HG02884 (cell line): ENCODE results near the gene FHOD3.
"Not testable (repeated sequence)": the region's sequence is repeated elsewhere in the genome, so short reads cannot be mapped to it uniquely, and the experiment has no call there.

ENCODE experiments used
- ATAC-seq: cut with Tn5 transposase; IDR thresholded peaks from one replicate; pipeline ENCODE4 v1.9.1; 2021; ENCODE audit warnings: mild to moderate bottlenecking, moderate library complexity; ENCODE audit not compliant: unreplicated experiment

Gene FHOD3

GRCh38 chr18:36535202-36535935 lies 237.9 kb downstream of the FHOD3 start:
- no peak for ATAC-seq

DNA sequence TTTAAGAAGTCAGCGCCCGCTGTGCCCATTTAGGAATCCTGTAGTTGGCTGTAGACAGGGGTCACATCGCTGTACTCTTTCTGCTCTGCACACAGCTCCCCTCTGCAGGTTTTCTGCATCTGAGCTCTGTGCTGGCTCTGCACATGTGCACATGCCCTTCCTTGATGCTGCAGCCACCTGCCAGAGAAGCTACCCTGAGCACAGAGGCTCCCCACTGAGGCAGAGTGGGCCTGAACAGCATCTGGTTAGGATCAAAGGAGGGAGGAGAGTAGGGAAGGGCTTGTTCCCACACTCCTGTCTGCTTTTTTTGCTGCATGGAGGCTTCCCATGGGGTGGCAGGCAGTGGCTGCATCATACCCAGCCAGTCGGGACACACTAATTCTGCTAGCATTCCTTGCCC lies 238.9 kb downstream of the FHOD3 start:
- no peak for ATAC-seq

DNA sequence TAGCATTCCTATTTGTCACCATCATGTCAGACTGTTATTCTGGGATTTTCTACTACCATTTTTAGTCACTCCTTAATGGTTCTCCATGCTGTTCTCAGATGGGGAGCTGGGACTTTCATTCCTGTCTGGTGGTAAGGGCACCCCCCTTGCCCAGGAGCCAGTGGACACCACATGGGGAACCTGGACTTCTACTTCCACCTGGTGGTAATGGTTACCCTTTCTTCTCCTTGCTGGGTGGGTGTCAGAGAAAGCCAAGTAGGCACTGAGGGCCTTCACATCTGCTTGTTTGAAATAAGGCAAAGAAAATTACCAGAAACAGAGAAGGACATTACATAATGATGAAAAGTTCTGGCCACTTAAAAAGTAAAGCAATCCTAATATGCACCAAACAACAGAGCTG lies 239.8 kb downstream of the FHOD3 start:
- ATAC-seq = no peak

- no peak for ATAC-seq
Observed at GRCh38 chr18:36539674-36540231, 242.2 kb downstream of the FHOD3 start.

DNA sequence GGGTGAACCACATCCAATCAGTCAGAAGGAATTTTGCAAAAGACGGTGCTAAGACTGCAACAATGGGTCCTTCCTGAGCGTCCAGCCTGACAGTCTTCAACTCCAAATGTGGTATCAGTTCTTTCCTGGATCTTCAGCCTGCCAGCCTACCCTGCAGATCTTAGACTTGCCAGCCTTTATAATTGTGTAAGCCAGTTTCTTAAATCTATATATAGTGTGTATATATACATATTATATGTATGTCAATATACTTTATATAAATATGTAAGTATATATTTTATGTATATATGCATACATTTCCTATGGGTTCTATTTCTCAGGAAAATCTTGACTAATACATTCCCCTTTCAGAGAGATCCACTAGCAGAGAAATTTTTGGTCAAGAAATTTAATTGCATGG lies 245.5 kb downstream of the FHOD3 start:
- ATAC-seq = no peak

GRCh38 chr18:36543991-36544725 lies 246.6 kb downstream of the FHOD3 start:
- no peak for ATAC-seq

DNA sequence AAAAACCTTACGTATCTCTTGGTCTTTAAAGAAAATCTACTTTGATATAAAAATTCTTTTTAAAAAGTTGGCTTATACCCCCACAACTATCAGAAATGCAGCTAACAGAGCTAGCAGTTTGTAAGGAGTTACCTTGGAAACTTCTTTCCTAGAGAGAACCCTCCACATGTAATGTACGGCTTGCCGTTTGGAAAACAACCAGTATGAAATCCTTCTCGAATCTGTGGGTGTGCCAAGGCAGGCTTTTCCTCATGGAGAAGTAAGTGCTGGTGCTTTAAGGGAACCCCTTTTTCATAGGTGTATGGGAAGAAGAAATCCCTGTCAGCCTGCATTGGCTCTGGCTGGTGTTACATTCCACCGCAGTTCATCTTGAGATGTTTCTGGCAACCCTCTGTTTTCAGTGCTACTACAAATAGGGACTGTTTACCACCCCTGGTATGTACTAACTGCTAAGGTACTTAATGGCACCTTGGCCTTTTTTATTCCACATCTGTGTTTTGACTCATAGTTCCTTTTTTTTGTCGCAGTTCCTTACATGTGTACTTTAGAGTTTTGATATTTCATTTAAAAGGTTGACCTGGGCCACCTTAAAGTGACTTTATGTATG lies 248.4 kb downstream of the FHOD3 start:
- ATAC-seq = no peak

GRCh38 chr18:36546876-36547275 lies 249.4 kb downstream of the FHOD3 start:
- ATAC-seq = no peak

- no peak for ATAC-seq
Observed at GRCh38 chr18:36547544-36547943, 250.0 kb downstream of the FHOD3 start.

DNA sequence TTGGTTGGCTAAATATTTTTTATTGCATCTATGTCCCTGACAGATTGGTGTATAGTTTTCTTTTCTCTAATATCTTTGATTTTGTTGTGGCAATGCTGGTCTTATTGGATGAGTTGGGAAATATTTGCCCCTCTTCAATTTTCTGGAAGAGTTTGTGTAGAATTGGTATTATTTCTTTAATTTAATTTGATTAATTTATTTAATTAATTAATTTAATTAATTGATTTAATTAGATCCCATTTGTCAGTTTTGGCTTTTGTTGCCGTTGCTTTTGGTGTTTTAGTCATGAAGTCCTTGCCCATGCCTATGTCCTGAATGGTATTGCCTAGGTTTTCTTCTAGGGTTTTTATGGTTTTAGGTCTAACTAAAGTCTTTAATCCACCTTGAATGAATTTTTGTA lies 253.8 kb downstream of the FHOD3 start:
- ATAC-seq = not testable (repeated sequence)

DNA sequence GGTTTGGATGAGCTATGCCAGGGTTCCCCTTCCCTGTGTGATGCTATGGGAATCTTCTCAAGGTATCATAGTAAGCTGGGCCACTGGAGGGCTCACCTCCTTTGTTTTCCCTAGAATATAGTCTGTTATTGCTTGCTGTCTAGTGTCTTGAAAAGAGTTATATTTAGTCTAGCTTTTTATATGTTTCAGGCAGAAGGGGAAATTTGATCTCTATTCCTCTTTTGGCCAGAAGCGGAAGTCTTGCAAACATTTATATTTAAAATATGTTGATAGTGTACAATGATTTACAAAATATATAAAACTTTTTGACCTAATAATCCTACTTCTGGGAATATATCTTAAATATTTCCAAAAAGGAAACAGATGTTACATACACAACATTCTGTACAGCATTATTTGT lies 260.7 kb downstream of the FHOD3 start:
- ATAC-seq = no peak

DNA sequence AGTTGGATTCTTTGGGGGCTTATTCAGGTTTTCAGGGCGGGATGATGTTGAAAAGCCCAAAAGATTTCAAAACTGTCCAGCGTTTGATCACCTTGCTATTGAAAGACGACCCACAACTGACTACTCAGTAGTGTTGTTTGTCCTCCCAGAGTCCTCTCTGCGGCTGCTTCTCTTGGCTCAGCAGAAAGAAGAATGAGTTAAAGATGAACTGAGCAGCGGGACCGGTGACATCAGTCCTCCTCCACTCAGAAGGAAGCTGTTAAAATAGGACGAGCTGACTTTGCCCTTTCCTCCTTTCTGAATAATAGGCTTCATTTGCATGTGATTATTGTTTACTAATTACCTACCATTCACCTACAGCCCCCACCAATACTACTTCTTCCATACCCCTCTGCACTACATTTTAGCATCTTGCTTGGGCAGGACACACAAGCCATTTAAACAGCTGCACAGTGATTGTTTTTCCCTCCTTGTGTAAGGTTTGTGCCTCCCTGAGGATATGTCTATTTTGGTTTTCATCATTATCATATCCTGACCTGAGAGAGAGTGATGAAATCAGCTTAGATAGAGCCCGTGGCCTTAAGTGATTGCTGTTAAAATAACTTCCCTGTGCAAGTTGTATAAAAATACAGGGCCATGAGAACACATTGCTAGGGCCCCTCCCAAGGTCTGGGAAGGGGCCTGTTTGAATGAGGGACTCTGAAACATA lies 261.8 kb downstream of the FHOD3 start:
- ATAC-seq = no peak

DNA sequence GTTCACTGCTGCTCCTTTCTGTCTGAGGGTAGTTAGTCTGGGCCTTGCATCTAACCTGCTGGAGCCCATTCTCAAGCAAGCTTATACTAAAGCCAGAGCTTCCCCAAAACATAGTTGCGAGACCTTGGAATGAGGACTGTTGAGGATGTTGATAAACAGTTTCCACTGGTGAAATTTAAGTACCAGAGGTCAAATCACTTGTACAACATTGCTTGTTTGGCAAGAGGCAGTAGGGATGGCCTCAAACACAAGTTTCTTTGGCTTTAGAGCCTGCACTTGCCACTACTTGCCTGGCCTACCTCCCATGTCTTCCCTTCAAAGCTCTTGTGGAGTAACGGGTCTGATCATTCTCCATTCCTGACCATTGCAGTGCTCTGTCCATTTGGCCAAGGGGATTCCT lies 262.7 kb downstream of the FHOD3 start:
- no peak for ATAC-seq

DNA sequence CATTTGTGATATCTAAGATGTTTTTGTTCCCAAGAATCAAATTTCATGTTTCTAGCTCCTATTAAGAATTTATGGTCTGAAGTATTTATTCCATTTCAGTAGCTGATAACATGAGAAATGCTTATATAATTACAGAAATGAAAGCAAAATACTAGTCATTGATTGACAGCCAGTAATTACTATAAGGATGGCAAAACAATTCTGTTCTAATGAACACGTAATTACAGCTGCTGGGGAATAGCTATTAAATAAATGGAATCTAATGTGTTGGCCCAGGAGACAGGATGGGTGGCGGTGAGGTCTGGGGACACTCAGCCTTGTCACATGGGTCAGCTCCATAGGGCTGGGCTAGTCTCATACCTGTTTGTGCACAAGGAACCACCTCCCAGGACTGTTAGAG lies 263.5 kb downstream of the FHOD3 start:
- ATAC-seq = no peak

GRCh38 chr18:36564841-36565240 lies 267.3 kb downstream of the FHOD3 start:
- no peak for ATAC-seq

- no peak for ATAC-seq
Observed at GRCh38 chr18:36567800-36568199, 270.3 kb downstream of the FHOD3 start.

GRCh38 chr18:36568487-36568886 lies 271.0 kb downstream of the FHOD3 start:
- no peak for ATAC-seq

DNA sequence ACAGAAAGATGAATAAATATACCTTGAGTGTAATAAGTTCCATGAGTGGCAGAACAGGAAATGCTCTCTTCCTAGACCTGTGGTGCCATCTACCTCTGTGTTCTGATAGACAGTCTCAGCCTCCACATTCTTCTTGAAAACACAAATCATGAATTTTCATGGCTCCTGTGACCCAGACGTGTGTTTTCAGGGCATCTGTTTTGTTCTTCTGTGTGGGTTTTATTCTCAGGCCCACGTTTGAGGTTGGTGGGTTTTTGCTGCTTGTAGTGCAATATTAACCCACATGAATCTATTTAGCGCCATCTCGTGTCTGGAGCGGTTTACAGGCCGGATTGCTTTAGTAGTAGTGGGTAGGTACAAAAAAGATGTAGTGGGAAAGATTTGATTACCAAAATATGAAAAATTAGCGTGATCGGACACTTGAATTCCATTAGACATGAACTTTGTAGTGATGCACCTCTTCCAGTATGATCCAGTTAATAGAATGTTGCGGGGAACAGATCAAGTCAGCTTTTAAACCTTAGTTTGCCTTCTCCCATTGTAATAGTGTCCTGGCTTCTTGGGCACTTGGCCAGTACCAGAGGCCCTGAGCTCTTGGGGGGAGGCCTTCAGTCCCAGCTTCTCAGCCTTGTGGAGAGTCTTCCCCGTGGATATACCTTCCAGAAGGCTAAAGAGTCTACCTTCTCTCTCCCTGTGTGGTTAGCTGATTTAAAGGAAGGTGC lies 274.8 kb downstream of the FHOD3 start:
- ATAC-seq = no peak

DNA sequence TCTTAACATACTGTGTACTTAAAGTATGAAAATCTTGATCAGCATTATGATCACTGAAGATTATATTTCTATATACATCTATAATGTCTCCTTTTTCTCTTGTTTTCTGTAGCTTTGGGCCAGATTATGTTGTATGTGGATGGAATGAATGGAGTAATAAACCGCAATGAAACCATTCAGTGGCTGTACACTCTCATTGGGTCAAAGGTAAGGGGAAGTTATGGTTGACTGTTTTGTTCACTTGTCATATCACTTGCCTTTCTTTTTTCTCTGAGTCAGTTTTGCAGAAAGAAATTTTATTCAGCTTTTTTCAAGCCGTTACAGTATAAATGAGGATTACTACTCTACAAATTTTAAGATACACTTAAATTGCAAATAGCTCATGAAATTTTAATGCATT lies 278.8 kb downstream of the FHOD3 start:
- ATAC-seq = no peak

- ATAC-seq = no peak
Observed at GRCh38 chr18:36578871-36579710, 281.6 kb downstream of the FHOD3 start.
